K562 (cell line): ENCODE measurements around the gene TCHP.

ENCODE experiments used
- CTCF ChIP-seq, 3 experiments: IDR thresholded peaks in 2 of 3; conservative IDR thresholded peaks in 1 of 3; 2 replicates each; pipeline ENCODE4 v1.5.1; 2011 to 2012; ENCODE audit warnings: low read length in 3 of 3, mild to moderate bottlenecking in 3 of 3, control low read depth in 2 of 3, improper control_type of control experiment in 1 of 3, inconsistent platforms in 1 of 3, low read depth in 1 of 3, mixed read lengths in 1 of 3, moderate library complexity in 1 of 3; ENCODE audit not compliant: insufficient read depth in 2 of 3
- EP300 ChIP-seq: IDR thresholded peaks from 2 replicates; pipeline ENCODE4 v1.6.1; 2012; ENCODE audit warnings: low read length, improper control_type of control experiment
- FOXA1 ChIP-seq: fragments of 450-650 bp; IDR thresholded peaks from 2 replicates; pipeline ENCODE4 v1.6.1; 2016; ENCODE audit warnings: mild to moderate bottlenecking, borderline replicate concordance
- IRF1 ChIP-seq: sonication (generic); formaldehyde crosslinking; IDR thresholded peaks from 2 replicates; pipeline ENCODE4 v1.8.0; 2022; ENCODE audit warnings: missing genetic modification reagents, mild to moderate bottlenecking, borderline replicate concordance
- JUNB ChIP-seq: fragments of 450-650 bp; formaldehyde crosslinking; conservative IDR thresholded peaks from 2 replicates; pipeline ENCODE4 v1.4.0; 2020; ENCODE audit warnings: mild to moderate bottlenecking
- KLF16 ChIP-seq: IDR thresholded peaks from 2 replicates; pipeline ENCODE4 v1.6.1; 2016; ENCODE audit warnings: antibody characterized with exemption
- PHF8 ChIP-seq: fragments of 200-600 bp; sonication (generic); IDR thresholded peaks from 2 replicates; pipeline ENCODE4 v1.6.1; 2012; ENCODE audit warnings: mixed run types, mild to moderate bottlenecking, inconsistent platforms, low read length, moderate library complexity, borderline replicate concordance
- POLR2AphosphoS5 ChIP-seq: IDR thresholded peaks from 2 replicates; pipeline ENCODE4 v1.6.1; 2011; ENCODE audit warnings: mild to moderate bottlenecking, low read depth, low read length, moderate library complexity; ENCODE audit not compliant: control insufficient read depth, insufficient read depth
- RBFOX2 ChIP-seq: fragments of 200-400 bp; formaldehyde crosslinking; IDR thresholded peaks from 2 replicates; pipeline ENCODE4 v1.6.1; 2017; ENCODE audit warnings: low read depth, mild to moderate bottlenecking, low read length, moderate library complexity
- ZNF436 ChIP-seq: fragments of 250-450, 450-650 bp; sonication (Bioruptor Pico); formaldehyde crosslinking; IDR thresholded peaks from 2 replicates; pipeline ENCODE4 v1.7.0; 2020; ENCODE audit warnings: mild to moderate bottlenecking
- TF ChIP-seq, protein P1 (sequence below): fragments of 250-450 bp; sonication (Bioruptor Pico); IDR thresholded peaks from 2 replicates; pipeline ENCODE4 v1.4.0; 2020

DNA sequence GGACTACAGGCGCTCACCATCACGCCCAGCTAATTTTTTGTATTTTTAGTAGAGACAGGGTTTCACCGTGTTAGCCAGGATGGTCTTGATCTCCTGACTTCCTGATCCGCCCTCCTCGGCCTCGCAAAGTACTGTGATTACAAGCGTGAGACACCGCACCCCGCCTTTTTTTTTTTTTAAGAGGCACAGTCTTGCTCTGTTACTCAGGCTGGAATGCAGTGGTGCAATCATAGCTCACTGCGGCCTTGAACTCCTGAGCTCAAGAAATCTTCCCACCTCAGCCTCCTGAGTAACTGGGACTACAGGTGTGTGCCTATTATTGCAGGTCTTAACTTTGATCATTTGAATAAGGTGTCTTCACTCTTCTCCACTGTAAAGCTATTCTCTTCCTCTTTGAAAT, 14.5 kb upstream of the TCHP start:
- TF ChIP-seq KLF16 (no peak), PHF8 (no peak), CTCF (IDR thresholded peaks at IDR 0.05 in 2 of 3, conservative IDR thresholded peaks at IDR 0.05 in 1 of 3; ENCODE audit: insufficient read depth in 2 of 3, low read depth in 1 of 3, low read length in 3 of 3) (no peak), FOXA1 (no peak), POLR2AphosphoS5 (no peak), IRF1 (no peak), EP300 (no peak), ZNF436 (no peak), RBFOX2 (no peak), JUNB (no peak)
- TF ChIP-seq, protein P1, sequence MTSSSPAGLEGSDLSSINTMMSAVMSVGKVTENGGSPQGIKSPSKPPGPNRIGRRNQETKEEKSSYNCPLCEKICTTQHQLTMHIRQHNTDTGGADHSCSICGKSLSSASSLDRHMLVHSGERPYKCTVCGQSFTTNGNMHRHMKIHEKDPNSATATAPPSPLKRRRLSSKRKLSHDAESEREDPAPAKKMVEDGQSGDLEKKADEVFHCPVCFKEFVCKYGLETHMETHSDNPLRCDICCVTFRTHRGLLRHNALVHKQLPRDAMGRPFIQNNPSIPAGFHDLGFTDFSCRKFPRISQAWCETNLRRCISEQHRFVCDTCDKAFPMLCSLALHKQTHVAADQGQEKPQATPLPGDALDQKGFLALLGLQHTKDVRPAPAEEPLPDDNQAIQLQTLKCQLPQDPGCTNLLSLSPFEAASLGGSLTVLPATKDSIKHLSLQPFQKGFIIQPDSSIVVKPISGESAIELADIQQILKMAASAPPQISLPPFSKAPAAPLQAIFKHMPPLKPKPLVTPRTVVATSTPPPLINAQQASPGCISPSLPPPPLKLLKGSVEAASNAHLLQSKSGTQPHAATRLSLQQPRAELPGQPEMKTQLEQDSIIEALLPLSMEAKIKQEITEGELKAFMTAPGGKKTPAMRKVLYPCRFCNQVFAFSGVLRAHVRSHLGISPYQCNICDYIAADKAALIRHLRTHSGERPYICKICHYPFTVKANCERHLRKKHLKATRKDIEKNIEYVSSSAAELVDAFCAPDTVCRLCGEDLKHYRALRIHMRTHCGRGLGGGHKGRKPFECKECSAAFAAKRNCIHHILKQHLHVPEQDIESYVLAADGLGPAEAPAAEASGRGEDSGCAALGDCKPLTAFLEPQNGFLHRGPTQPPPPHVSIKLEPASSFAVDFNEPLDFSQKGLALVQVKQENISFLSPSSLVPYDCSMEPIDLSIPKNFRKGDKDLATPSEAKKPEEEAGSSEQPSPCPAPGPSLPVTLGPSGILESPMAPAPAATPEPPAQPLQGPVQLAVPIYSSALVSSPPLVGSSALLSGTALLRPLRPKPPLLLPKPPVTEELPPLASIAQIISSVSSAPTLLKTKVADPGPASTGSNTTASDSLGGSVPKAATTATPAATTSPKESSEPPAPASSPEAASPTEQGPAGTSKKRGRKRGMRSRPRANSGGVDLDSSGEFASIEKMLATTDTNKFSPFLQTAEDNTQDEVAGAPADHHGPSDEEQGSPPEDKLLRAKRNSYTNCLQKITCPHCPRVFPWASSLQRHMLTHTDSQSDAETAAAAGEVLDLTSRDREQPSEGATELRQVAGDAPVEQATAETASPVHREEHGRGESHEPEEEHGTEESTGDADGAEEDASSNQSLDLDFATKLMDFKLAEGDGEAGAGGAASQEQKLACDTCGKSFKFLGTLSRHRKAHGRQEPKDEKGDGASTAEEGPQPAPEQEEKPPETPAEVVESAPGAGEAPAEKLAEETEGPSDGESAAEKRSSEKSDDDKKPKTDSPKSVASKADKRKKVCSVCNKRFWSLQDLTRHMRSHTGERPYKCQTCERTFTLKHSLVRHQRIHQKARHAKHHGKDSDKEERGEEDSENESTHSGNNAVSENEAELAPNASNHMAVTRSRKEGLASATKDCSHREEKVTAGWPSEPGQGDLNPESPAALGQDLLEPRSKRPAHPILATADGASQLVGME (CRISPR knock-in tag), result no peak
